Measurements from ENCODE around the gene TMUB1.

TMUB1 gene

DNA sequence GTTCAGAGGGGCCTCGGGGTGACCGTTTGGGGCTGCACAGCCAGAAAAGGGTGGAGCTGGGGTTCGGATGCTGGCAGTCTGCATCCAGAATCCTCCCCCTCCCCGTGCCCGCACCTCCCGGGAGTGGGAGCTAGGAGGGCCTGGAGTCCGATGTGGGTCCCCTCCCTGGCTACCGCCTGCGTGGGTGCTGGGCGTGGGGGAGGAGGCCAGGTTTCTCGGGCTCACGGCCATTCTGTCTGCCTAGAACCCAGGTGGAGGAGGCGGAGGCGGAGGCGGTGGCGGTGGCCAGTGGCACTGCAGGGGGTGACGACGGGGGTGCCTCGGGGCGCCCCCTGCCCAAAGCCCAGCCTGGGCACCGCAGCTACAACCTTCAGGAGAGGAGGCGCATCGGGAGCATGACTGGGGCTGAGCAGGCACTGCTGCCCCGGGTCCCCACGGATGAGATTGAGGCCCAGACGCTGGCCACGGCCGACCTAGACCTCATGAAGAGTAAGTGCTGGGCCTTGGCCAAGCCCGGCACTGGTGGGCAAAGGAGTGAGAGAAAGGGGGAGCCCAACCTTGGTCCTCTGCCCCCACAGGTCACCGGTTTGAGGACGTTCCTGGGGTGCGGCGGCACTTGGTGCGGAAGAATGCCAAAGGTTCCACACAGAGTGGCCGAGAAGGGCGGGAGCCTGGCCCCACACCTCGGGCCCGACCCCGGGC, 16.9 kb downstream of the TMUB1 start:
- DNase-seq (ENCODE audit: low spot score), result no peak

DNA sequence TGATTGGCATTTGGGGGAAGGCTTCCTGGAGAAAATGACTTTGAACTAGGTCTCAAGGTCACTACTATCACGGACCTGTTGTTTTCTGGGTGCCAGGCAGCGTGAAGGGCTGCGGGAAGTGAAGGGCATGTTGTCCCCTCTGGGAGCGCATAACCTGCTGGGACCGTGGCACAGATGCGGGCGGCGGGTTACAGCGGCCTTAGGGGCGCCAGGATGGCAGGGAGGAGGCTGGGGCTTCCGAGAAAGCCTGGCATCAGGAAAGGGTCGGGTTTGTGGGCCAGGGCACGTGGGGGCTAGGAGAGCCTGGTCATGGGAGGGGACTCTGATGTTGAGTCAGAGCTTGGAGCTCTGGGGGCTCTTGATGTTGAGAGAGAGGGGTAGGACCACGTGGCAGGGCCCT, 17.8 kb downstream of the TMUB1 start:
- no peak for DNase-seq (ENCODE audit: low spot score)

DNA sequence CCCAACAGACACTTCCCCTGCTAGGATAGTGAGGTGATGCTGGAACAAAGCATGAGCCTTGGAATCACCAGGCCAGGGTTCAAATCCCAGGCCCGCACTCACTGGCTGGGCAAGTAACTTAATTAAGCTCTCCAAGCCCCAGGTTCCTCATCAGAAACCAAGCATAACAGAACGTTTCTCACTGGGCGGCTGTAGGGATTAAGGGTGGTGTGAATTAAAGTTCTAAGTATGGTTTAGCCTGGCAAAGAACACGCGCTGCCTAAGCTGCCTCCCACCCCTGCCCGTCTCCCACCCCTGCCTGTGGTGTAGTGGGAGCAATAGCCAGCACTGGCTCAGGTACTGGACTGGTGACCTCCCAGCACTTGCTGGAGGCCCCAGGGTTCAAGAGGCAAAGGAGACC, 18.3 kb downstream of the TMUB1 start:
- DNase-seq (ENCODE audit: low spot score), result no peak

DNA sequence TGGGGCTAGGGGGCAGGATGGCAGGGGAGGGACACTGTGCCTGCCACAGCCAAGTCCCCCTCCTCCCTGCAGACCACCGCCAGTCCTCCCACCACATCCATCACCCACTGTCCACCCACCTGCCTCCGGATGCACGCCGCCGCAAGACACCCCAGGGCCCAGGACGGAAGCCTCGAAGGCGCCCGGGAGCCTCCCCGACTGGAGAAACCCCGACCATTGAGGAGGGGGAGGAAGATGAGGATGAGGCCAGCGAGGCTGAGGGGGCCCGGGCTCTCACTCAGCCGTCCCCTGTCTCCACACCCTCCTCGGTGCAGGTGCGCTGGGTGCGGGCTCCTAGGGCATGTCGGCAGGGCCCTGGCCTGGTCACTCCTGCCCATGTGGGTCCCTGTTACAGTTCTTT, 18.8 kb downstream of the TMUB1 start:
- DNase-seq (ENCODE audit: low spot score), result no peak

DNA sequence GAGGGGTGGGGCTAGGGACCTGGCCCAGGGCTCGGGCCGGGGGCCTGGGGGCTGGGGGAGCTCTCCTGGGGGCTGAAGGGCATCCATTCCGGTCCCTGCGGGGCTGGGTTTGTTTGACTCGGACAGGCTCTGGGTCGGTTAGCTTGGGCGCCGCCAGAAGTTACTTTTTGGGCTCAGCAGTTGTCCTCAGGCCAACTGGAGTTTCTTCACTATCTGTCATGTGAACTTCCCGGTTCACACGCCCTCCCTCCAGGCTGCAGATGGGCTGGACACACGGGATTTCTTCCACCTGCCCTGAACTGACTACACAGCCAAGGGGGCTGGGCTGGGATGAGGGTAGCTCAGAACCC, 20.1 kb downstream of the TMUB1 start:
- DNase-seq (ENCODE audit: low spot score), result no peak

DNA sequence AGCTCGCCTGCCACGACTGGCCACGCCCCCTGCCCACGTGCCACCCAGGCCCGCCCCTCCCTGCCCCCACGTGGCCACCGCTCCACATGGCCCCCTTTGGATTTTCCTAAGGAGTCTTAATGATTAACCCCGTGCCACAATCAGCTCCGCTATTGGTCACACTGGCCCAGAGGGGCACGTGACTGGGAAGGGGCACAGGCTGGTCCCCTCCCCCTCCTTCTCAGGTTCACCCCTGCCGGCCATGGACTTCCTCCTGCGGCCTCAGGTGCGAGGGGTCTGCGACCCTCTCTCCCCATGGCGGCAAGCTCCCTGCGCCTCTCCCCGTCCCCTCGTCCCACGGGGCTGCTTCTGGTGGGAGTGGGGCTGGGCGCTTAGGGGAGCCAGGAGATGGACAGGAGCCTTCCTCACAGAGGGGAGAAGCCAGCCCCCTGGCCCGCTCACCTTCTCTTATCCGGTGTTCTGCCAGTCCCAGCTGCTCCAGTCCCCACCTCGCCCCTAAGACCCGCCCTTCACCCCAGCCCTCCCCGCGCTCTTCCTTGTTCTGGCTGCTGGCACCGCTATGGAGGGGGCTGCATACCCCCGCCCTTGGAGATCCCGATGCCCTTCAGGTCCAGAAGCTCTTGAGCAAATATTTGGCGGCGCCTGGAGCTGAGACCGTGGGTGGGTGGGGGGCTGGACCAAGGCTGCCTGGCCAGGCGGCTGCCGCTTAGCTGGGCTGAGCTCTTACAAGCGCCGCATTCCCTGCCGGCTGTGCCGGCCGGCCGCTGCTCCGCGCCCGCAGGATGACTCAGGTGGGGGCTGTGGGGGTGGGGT, 20.7 kb downstream of the TMUB1 start:
- DNase-seq (ENCODE audit: low spot score), result no peak

DNA sequence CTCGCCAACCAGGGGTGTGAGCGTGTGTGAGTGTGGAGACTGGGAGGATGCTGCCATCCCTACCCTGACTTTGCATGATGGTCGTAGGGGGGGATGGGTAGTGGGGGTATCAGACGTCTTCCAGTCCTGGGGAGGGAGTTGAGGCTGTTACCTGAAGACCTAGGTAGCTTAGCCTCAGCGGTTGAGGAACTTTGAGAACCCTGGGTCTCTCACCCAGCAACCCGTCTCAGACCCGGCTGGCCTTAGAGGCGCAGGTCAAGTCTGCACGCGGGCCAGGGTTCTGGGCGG, 21.2 kb downstream of the TMUB1 start:
- DNase-seq (ENCODE audit: low spot score), result no peak

DNA sequence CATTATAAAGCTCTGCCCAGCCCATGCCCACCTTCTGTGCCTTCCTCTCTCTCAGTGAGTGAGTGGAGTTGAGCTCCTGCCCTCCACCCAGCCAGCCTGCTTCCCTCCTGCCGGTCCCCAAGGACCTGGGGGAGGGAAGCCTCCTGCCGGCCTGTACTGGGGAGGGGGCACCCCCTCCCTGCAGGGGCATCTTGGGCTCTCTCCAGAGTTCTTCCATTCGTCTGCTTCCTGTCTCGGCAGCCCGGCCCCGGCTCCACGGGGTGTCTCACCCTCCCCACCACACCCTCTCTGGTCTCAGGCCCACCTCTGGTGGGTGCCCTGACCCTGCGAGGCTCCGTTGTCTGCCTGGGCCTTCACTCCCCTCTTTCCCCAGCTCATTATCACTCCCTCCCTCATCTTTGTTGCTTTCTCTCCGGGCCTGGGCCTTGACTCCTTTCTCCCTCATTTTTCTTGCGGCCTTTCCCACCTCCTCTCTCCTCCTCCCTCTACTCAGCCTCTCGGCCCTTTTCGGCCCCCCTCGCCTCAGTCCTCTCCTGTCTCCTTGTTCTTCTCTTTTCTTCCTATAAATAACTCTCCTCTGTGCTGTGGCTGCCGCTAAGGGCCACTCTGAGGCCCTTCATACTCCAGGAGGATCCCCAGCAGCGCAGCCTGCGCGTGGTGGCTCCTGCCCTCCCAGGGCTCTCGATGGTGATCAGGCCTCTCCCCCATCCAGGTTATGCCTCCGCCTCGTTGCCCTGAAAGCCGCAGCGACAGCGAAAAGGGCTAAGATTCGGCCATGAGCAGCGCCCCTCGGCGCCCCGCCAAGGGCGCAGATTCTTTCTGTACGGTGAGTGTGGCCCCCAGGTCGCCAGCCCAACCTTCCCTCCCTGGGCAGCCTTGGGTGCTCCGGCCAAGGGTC, 21.8 kb downstream of the TMUB1 start:
- DNase-seq (ENCODE audit: low spot score), result no peak

DNA sequence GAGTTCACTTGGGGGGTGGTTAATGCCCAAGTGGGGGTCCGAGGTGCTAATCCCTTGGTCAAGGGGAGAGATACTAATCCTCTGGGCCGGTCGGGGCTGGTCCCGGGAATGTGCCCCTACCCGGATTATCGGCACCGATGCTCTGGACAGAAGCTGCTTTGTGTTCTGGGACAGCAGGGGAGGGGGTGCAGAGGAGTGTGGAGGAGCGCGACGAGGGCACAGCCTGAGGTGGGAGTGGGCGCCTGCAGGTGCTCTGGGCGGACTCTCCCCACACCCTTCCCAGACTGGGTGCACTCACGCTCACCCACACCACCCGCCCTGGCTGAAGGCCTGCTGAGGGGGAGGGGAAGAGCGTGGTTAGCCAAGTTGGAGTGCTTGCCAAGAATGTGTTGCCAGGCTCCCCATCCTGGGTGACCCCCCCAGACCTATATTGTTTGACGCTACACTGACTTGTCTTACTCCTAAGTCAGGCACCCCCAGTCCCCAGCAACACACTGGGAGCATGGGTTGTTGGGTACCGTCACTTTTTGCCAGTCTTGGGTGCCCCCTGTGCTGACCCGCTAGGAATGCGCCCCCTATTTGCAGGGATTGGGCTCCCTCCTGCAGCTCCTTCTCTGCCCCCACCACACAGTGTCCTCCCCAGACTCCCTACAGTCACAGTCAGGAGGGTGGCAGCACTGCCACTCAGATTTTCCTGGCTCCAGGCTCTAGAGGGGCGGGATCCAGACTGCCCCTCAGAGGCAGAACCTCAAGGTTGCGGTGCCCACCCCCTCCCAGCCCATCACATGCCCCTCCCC, 22.7 kb downstream of the TMUB1 start:
- no peak for DNase-seq (ENCODE audit: low spot score)

DNA sequence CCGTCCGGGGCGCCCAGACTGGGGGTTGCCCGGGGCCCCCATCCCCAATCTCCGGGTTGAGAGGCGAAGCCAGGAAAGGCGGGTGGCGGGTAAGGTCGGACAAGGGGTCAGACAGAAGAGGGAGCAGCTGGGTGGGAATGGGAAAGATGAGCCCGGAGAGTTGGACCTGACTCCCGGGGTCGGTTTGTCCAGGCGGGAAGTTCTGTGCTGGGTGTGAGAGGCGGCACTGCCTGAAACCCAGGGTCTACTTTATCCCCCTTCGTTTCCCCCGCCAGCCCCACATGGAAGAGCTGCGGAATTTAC, 23.2 kb downstream of the TMUB1 start:
- no peak for DNase-seq (ENCODE audit: low spot score)

DNA sequence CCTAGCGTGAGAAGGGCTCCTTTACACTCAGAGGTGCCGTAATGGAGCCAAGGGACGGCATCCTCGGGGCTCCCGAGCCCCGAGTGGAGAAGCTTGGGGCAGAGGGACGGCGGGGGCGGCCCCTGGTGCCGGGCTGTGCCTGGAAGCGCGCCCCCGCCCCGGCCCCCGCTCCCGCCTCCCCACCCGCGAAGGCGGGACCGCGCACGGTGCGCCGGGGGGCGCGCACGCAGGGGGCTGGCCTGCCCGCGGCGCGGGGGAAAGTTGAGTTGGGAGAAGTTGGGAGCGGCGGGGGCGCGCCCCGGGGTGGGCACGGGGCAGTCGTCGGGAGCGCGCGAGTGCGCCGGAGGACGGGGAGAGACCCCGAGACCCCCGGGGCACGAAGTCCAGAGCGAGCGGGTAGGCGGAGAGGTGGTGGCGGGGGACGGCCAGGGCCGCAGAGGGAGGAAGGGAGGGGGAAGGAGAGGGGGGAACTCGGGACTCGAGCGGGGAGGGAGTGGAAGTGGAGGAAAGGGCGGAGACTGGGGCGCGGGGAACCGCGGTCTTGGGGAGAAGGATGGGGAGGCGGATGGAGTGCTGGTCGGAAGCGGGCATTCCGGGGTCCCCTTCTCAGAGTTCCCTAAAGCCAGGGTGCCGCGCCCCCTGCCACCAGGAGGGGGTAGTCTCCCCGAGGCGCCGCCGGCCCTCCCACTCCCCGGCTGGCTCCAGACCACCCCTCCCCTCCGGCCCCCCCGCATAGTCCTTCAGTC, 23.8 kb downstream of the TMUB1 start, which contains the start of gene SLC4A2:
Gene SLC4A2 (plus strand): TSS at position 223 of the 746 bp plus-strand sequence. CDS start 2,399 bp downstream, outside the sequence.
- DNase-seq (ENCODE audit: low spot score), result peak; percentile 95

DNA sequence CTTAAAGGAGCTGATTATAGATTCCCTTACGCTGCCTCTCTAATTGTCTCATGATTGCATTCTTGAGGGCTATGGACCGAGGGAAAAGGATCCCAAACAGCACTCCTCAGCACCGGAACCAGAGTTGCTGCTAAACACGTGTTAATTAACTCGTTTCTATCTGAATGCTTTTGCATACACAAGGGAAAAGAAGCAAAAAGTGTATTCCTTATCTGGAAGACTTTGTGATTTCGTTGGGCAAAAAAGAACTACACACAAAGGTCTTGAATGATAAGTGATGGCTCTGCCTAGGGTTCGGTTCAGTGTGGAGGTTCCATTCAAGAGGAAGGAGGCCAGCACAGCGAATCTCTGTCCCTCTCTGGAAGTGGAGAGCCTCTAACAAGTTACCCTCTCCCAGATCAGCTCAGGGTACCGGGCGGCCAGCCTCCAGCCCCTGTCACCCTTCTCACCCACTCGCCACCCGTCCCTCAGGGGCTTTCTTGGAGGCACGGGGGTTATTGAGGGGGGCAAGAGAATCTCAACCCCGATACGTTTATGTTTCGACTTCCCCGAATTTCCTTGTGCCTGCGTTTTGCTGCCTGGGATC, 24.4 kb downstream of the TMUB1 start:
- DNase-seq (ENCODE audit: low spot score), result no peak

DNA sequence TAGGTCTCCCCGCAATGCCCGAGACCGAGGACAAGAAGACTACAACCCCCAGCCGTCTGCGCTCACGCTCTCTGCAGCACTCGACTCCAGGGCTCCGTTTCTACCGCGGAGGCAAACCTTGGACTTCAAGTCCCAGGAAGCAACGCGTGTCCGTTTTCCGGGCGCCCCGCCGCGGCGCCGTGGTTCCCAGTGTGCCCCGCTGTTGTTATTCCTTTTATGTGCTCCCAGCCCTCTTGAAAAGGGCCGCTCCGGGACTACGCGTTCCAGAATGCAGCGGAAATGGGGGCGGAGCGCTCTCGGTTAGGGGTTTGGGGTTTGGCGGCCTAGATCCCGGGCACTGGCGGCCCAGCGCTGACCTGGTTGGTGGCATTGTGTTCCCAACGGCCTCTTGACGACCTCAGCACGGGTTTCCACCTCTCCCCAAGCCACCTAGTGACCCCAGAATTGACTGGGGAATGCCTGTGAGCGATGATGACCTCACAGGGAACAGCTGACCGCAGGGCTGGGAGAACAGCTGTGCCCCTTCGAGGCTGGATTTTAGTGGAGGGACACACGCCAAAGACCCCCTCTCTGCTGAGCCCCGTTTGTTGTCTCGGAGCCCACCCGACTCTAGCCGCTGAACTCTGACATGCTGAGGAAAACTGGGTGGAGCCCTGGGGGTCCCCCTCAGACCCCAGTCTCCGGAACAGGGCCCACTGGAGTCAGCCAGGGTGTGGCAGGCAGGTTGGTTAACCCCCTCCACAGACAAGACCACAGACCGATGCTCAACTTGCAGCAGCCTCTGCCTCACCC, 25.1 kb downstream of the TMUB1 start:
- peak; percentile 99 for DNase-seq (ENCODE audit: low spot score)

DNA sequence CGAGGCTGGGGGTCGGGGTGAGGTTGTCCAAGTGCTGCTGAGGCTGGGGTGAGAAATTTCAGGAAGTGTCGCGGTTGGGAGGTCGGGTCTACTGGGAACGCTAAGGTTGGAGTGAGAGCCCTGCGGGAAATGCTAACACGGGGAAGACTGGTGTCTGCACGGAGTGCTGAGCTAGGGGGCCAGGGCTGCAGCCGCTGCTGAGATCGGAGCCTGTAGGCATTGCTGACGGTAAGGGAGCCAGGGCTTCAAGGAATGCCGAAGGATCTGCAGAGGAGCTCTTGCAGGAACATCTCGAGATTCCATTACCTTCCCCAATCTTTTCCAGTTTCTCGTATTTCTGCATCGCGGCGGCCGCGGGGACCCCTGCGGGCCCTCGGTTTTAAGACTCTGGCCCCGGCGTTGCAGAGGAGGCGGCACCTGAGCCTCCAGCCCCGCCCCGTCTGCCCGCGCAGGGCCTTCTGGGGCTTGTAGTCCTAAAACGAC, 25.7 kb downstream of the TMUB1 start, which contains the start of gene CDK5:
Gene CDK5 (minus strand): TSS at position 392 of the 483 bp plus-strand sequence. CDS start 49 bp downstream, at position 343.
- DNase-seq (ENCODE audit: low spot score), result no peak

DNA sequence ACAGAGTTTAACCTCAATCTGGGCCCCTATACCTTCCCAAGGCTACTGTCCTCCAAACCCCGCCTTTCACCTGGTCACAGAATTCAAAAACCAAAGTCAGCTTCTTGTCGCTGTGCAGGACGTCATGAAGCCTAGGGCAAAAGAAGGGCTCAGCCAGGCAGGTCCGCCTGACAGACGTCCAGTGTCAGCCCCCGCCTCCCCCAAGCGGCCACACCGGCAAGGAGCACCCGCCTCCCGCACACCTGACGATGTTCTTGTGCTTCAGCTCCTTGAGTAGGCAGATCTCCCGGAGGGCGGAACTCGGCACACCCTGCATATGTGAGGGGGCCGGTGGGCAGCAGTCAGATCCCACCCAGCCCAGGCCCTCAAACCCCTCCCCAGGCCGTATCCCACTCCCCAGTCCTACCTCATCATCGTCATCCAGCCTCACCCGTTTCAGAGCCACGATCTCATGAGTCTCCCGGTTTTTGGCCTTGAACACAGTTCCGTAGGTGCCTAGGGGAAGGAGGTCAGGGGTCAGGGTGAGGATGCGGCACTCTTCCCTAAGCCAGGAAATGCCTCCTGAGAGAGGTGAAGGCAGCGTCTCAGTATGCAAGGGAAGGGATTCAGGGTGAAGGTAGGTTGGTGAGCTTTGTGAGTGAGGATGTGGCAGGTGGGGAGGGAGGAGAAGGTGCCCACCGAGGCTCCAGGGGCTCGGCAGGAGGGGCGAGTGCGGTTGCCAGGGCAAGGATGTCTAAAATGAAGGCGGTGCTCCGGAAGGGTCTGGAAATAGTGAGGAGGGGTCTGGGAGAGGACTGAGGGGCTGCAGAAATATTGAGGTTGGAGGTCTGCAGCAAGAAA, 26.4 kb downstream of the TMUB1 start:
- no peak for DNase-seq (ENCODE audit: low spot score)

DNA sequence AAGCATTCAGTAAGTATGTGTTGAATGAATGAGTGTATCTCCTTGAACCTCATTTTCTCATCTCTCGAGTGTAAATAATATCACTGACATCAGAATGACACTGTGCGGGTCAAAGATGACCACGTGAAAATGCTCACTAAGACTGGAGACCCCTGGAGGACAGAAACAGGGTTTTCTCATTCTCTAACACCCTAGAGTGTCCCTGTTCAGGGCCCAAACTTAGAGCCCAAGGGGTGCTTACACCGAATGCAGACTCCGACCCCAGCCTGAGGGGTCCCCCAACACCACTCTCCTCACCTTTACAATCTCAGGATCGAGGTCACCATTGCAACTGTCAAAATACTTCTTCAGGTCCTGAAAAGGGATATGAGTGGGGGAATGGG, 27.0 kb downstream of the TMUB1 start:
- no peak for DNase-seq (ENCODE audit: low spot score)

DNA sequence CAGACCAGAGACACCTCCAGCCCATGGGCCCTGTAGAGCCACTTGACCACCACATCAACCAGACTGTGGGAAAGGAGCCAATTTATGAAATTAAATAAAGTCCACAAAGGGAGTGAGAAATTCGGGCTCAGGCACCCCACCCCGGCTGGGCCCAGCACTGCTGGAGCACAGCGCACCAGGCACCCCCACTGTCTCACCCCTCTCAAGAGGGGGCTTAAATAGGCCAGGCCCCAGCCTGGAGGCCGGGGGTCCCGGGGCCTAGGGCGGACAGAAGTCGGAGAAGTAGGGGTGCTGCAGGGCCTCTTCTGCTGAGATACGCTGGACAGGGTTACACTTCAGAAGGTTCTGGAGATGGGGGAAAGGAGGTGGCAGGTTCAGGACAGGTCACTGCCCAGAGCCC, 29.5 kb downstream of the TMUB1 start:
- no peak for DNase-seq (ENCODE audit: low spot score)

DNA sequence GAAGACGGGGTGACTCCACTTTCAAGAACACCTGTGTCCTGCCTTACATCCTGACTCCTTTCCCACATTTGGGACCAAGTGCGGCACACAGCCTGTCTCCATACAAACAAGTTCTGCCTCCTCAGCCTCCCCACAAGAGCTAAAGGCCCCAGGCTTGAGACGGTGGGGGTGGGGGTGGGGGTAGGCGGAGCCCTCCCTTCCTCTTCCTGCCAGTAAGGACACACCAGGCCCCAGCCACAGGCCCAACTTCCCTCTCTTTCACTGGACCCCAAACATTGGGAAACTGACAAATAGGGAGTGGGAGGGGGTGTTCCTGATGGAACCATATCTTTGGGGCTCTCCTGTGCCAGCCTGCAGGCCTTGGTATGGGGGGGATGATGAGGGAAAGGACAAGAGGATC, 30.2 kb downstream of the TMUB1 start:
- no peak for DNase-seq (ENCODE audit: low spot score)

DNA sequence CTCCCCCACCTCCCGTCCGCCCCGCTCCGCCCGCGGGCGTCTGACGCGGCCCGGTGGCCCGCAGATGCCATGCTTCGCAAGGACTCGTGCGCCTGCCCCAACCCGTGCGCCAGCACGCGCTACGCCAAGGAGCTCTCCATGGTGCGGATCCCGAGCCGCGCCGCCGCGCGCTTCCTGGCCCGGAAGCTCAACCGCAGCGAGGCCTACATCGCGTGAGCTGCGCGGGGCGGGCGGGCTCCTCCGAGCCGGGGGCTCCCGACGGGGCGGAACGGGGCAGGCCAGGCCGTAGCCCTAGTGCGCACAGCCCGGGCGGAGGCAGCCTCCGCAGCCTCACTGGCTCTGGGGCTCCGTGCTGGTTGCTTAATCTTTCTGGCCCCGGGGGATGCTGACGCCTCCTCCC, 32.2 kb downstream of the TMUB1 start:
- peak; percentile 25 for DNase-seq (ENCODE audit: low spot score)

Data from germinal center (tissue), 1 donor.